NCI-H2107 (cell line): Measurements from ENCODE around the gene C1QTNF9B.
"Not testable (repeated sequence)": the region's sequence is repeated elsewhere in the genome, so short reads cannot be mapped to it uniquely, and the experiment has no call there.

Experiments used
- DNase-seq: peaks from one replicate; lab custom pipeline; 2025; lab: John Stamatoyannopoulos, UW

The C1QTNF9B gene

GRCh38 chr13:23897452-23897919 is at the start of gene C1QTNF9B:
Gene C1QTNF9B (minus strand): TSS chr13:23897502.
- not testable (repeated sequence) for DNase-seq

DNA sequence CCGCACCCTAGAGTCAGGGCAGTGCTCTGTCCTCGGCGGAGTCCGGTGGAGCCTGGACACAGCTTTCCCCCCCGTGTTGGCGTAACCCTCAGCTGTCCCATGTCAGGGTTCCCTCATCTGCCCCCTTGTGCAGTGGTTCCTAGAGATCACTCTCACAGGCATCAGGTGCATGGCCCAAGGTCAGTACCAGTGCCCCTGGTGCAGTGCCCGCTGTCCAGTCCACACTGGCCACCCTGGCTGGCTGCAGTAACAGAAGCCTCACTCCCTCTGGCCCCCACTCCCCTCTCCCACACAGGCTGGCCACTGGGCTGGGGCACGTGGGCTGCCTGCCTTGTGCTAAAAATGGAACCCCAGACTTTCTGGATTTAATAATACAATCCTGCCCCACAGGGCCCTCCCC is 49.6 kb upstream of the C1QTNF9B start:
- DNase-seq = no peak

DNA sequence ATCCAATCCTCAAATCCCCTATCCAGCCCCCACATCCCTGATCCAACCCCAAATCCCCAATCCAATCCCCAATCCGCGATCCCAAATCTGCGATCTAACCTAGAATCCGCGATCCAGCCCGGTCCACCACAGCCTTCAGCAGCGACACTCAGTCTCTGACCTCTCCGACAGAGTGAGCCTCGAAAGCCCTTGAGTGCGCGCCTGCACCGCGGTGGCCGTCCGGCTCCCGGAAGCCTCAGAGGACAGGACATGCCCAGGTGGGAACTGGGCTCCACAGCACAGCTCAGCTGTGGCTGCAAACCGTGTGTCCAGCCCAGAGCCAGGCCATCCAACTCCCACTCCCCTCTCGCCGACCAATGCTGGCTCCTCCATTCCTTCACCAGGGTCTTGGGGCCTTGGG is 48.8 kb upstream of the C1QTNF9B start:
- no peak for DNase-seq

DNA sequence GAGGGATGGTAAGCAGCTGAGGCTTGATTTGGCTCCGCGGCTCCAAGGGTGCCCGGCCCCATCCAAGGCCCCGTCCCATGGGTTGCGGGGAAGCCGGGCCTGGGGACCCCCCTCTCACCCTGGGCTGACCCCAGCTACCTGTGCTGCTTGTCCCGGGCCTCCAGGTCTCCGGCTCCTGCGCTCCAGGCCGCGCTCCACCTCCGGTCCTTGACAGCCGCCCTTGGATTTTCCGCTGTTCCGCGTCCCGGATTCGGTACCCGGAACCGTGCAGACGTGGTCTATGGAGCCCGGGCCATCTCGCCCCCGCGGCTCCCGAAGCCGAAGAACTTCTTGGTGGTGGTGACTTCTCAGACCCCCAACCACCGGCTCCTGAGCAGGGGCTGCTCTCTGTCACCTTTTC is 48.3 kb upstream of the C1QTNF9B start:
- no peak for DNase-seq

- DNase-seq = no peak
These were observed 43.9 kb upstream of the C1QTNF9B start for GRCh38 chr13:23941211-23941610.

GRCh38 chr13:23939666-23940065 is 42.4 kb upstream of the C1QTNF9B start:
- DNase-seq = not testable (repeated sequence)

DNA sequence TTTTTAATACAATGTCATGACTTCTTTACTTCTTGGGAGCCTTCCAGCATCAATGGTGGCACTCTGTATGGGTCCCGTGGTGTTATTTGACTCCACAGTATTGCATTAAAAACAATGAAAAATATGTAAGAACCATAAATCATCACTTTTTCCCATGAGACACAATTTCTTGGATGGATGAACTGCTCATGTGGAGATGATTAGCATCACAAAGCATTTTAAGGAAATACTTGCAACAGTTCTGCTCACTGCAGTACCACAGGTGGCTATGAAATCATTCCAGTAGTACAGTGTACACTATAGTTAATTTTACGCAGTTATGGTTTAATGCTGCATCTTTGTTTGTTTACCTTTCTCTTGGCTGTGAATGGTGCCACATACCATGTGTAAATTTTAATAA is 37.2 kb upstream of the C1QTNF9B start:
- DNase-seq = no peak

DNA sequence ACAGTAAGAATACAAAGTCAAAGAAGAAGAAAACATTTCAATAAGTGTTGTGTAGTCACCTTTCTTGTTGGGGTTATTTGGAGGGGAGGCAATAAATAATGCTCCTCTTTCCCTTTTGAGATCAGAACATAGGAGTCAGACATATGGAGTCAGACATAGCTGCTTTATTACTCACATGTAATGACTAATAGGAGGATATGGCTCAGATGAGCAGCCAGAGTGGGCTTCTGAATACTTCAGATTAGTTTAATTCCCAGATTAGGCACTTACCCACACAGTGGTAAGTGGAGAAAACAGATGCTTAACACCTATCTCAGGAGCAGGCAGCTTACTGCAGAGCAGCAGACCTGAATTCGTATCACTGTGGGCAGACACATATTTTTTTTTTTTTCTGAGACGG is 31.7 kb upstream of the C1QTNF9B start:
- DNase-seq = no peak

DNA sequence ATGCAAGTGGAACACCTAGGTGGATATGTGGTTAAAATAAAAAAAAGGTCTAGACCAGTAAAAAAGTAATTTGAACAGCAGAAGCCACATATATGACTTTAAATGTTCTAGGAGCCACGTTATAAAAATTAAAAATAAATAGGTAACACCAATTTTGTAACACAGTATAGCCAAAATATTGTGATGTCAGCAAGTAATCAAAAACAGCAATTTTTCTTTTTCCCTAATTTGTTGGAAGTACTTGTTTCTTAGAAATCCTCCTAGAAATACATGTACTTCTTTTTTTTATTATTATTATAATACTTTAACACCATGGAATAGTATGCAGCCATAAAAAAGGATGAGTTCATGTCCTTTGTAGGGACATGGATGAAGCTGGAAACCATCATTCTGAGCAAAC is 25.7 kb upstream of the C1QTNF9B start:
- no peak for DNase-seq

GRCh38 chr13:23922005-23922932 is 25.0 kb upstream of the C1QTNF9B start:
- no peak for DNase-seq

- DNase-seq = no peak
These were observed 24.2 kb upstream of the C1QTNF9B start for GRCh38 chr13:23921451-23921888.

- no peak for DNase-seq
These were observed 21.7 kb upstream of the C1QTNF9B start for GRCh38 chr13:23919006-23919405.

DNA sequence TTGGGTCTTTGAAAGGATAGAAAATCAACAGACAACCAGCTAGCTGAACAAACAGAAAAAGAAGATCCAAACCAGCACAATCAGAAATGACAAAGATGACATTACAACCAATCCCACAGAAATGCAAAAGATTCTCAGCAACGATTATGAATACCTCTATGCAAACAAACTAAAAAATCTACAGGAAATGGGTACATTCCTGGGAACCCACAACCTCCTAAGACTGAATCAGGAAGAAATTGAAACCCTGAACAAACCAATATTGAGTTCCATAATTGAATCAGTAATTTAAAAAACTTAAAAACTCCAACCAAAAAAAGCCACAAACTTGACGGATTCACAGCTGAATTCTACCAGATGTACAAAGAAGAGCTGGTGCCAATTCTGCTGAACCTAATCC is 20.9 kb upstream of the C1QTNF9B start:
- no peak for DNase-seq

GRCh38 chr13:23915308-23915707 is 18.0 kb upstream of the C1QTNF9B start:
- no peak for DNase-seq

DNA sequence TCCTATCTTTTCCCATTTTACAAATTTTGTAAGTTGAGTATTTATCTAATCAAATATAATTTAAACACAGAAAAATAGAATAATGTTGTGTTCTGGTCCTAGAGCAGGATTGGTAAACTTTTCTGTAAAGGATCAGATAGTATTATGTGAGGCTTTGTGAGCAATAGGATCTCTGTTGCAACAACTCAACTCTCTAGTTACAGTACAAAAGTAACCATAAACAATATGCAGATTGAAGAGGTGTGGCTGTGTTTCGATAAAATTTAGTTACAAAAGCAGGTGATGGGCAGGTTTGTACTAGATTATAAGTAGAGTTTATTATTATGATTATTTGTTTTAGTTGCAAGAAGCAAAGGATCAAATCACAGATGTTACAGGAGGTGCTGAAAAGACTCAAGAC is 15.2 kb upstream of the C1QTNF9B start:
- no peak for DNase-seq

DNA sequence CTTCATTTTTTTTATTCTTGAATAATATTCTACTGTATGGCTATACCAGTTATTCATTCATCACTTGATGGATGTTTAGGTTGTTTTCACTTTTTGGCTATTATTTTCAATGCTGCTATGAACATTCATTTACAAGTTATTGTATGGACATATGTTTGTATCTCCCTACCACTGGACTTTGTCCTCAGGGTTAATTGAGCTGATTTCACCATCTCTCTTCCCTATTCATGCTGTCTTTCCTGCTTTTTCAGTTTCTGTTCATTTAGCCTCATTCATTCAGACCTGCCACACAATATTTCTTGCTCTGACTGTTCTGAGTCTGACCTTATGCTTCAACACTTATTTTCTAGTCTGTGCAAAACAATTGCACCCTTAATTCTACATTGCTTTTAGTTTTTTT is 12.3 kb upstream of the C1QTNF9B start:
- no peak for DNase-seq

DNA sequence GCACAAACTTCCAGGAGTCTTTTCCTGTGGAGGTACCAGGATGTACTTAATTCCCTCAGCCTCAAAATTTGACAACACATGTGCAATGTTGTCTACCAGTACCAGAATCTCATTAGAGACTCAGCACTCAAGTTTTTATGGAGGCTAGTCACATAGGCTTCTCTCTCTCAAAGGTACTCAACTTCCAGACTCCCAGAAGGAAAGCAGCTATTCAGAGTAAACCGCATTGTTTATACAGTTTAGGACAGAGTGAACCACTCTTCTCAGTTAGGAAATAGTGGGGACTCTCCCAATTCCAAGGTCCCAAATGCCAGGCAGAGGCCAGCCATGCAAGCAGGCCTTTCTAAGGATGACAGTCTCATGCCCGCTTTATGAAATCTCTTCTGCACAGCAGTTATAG is 8.5 kb upstream of the C1QTNF9B start:
- no peak for DNase-seq

- no peak for DNase-seq
These were observed 6.6 kb upstream of the C1QTNF9B start for GRCh38 chr13:23903906-23904280.

DNA sequence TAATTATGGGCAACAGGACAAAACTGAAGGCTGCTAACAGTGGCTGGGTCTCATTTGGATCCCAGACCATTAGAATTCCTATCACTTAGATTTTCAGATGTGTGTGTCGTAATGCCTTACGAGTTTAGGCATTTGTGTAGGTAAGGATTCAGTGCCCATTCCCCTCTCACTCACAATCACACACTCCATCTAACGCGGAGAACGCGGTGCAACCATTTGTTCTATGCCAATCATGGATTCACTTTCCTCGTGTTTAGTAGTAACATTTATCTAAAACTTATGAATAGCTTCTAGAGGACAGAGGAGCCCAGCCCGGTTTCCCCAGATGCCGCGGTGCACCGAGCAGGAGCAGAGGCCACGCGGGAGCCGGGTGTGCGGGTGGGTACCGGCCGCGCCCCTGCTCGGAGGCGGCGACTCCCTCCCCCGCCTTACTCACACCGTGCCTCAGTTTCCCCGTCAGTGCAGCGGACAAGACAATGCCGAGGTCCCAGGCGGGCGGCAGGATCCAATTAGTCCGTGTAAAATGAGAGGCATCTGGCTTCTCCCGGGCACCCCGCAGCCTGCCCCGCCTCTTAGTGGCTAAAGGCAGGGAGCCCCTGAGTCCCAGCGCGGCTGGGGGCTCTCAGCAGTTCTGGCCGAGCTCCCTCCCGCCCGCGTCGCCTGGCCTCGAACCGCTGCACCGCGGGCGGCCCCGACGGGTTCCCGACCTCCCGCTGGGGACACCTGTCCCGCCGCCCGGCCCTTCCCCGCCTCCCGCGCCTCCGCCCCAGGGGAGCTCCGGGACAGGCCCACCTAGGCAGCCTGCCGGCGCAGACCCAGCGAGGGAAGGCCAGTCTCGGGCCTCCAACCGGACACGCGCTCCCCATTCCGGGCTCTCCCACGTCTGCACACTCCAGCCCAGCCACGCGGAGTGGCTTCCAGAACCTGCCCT is 5.9 kb upstream of the C1QTNF9B start:
- no peak for DNase-seq

- no peak for DNase-seq
These were observed 4.1 kb upstream of the C1QTNF9B start for GRCh38 chr13:23901365-23901764.

- no peak for DNase-seq
These were observed 2.3 kb upstream of the C1QTNF9B start for GRCh38 chr13:23899555-23899954.

DNA sequence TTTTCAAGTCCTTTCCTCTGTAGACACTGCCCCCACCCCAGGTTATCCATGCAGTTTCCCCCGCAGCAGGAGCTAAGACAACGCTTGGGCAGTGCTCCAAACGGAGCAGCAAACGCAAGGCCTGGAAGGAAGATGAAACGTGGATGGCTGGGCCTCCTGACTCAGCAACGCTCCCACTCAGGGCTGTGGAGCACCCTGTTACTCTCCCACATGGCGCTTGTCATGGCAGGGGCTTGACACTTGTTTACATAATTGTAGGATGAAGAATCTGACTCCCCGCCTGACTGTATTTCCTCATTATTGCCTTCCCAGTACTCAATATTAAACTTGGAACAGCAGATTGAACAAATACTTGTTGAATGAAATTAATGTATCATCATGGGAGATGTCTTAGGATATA is 799 bp upstream of the C1QTNF9B start:
- DNase-seq = no peak

DNA sequence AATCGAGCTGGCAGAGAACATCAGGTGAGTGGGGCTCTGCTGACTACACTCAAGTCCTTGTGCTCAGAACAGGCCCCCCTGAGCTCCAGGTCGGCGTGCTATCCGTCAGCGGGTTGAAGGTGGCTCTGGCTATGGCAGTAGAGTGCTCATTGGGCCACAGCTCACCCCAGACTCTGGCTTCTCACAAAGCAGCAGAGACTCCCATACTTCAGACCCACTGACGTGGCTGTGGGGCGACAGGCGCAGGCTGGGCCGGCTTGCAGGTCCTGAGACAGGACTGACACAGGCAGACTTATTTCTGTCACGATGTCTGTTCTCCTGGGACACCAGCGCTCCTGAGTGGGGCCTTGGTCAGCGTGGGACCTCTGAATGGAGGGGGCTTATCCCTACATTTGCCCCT is 2.6 kb downstream of the C1QTNF9B start:
- DNase-seq = not testable (repeated sequence)
